RPMI7951 (cell line): ENCODE measurements around the gene KRTAP1-3. TPM values are rescaled to one million over a fixed set of nuclear protein-coding genes. Genes with fewer than 3 reads are reported as not detected.
"Not testable (repeated sequence)": the region's sequence is repeated elsewhere in the genome, so short reads cannot be mapped to it uniquely, and the experiment has no call there.

Experiments used
- DNase-seq: peaks from one replicate; pipeline ENCODE4 v3.0.0-alpha.2; 2012; ENCODE audit warnings: low read depth
- total RNA-seq: library from RNA; depleted of rRNA; stranded (reverse); fragments of >200 nt; shearing (Covaris generic); gene quantifications from 2 replicates; pipeline ENCODE4 v1.2.3, GENCODE V29; 2014; rRNA removed

The KRTAP1-3 gene
- total RNA-seq, 1 experiment from 2014 or later = not detected

- DNase-seq = no peak
These were observed 24.2 kb downstream of the KRTAP1-3 start for GRCh38 chr17:41010441-41010840.

- DNase-seq = no peak
These were observed 24.7 kb downstream of the KRTAP1-3 start for GRCh38 chr17:41009936-41010335.

- DNase-seq = no peak
These were observed 25.3 kb downstream of the KRTAP1-3 start for GRCh38 chr17:41009301-41009760.

GRCh38 chr17:41008811-41009210 lies 25.9 kb downstream of the KRTAP1-3 start, which contains the start of gene KRTAP3-1:
KRTAP3-1 (minus strand) TSS chr17:41009128; CDS start chr17:41009074, 54 bp downstream.
- DNase-seq = no peak

GRCh38 chr17:41004397-41004796 lies 30.3 kb downstream of the KRTAP1-3 start:
- DNase-seq = no peak

GRCh38 chr17:41003926-41004325 lies 30.7 kb downstream of the KRTAP1-3 start:
- no peak for DNase-seq

- DNase-seq = no peak
These were observed 31.9 kb downstream of the KRTAP1-3 start for GRCh38 chr17:41002814-41003213.

- DNase-seq = no peak
These were observed 32.9 kb downstream of the KRTAP1-3 start for GRCh38 chr17:41001795-41002194.

GRCh38 chr17:40999563-40999962 lies 35.1 kb downstream of the KRTAP1-3 start, which contains the start of gene KRTAP3-2:
KRTAP3-2 (minus strand) TSS chr17:40999906; CDS start chr17:40999853, 53 bp downstream.
- not testable (repeated sequence) for DNase-seq

- no peak for DNase-seq
These were observed 37.3 kb downstream of the KRTAP1-3 start for GRCh38 chr17:40997361-40997760.

GRCh38 chr17:40996829-40997228 lies 37.8 kb downstream of the KRTAP1-3 start:
- peak; percentile 49 for DNase-seq

GRCh38 chr17:40995116-40995515 lies 39.6 kb downstream of the KRTAP1-3 start:
- no peak for DNase-seq

GRCh38 chr17:40993839-40994238 lies 40.8 kb downstream of the KRTAP1-3 start, which contains the start of gene KRTAP3-3:
KRTAP3-3 (minus strand) TSS chr17:40994164; CDS start chr17:40994097, 67 bp downstream.
- no peak for DNase-seq

GRCh38 chr17:40993084-40993483 lies 41.6 kb downstream of the KRTAP1-3 start:
- DNase-seq = no peak

- DNase-seq = no peak
These were observed 42.0 kb downstream of the KRTAP1-3 start for GRCh38 chr17:40992666-40993065.

GRCh38 chr17:40986920-40987319 lies 47.8 kb downstream of the KRTAP1-3 start:
- peak; percentile 9 for DNase-seq

GRCh38 chr17:40984226-40984625 lies 50.4 kb downstream of the KRTAP1-3 start, which contains the start of gene KRT40:
KRT40 (minus strand) TSS chr17:40984326; CDS start chr17:40984273, 53 bp downstream.
- DNase-seq = no peak

Other genes with a start within 250 kb of the KRTAP1-3 start
- not detected in 2 replicates for gene KRT28, start 234.9 kb downstream of the KRTAP1-3 start, total RNA-seq
- 19.7 and 26.7 TPM in 2 replicates for gene KRT10, start 212.3 kb downstream of the KRTAP1-3 start, total RNA-seq
- not detected in 2 replicates for gene KRT12, start 167.7 kb downstream of the KRTAP1-3 start, total RNA-seq
- not detected in 2 replicates for gene KRT20, start 149.6 kb downstream of the KRTAP1-3 start, total RNA-seq
- 0.20 TPM in 1 of 2 replicates, not detected in the other for gene KRT23, start 97.2 kb downstream of the KRTAP1-3 start, total RNA-seq
- gene KRT39, start 67.9 kb downstream of the KRTAP1-3 start, total RNA-seq = 0.24 TPM in 1 of 2 replicates, not detected in the other
- gene KRT40, start 50.5 kb downstream of the KRTAP1-3 start, total RNA-seq = not detected in 2 replicates
- gene KRTAP3-3, start 40.7 kb downstream of the KRTAP1-3 start, total RNA-seq = not detected in 2 replicates
- gene KRTAP3-2, start 35.0 kb downstream of the KRTAP1-3 start, total RNA-seq = not detected in 2 replicates
- gene KRTAP3-1, start 25.7 kb downstream of the KRTAP1-3 start, total RNA-seq = not detected in 2 replicates
- gene KRTAP1-5, start 7.7 kb downstream of the KRTAP1-3 start, total RNA-seq = not detected in 2 replicates
- gene KRTAP1-4, start 4.7 kb downstream of the KRTAP1-3 start, total RNA-seq = not detected in 2 replicates
- not detected in 2 replicates for gene KRTAP1-1, start 6.6 kb upstream of the KRTAP1-3 start, total RNA-seq
- gene KRTAP2-1, start 12.4 kb upstream of the KRTAP1-3 start, total RNA-seq = 0.48 TPM in 1 of 2 replicates, not detected in the other
- not detected in 2 replicates for gene KRTAP2-2, start 20.4 kb upstream of the KRTAP1-3 start, total RNA-seq
- gene KRTAP2-3, start 25.2 kb upstream of the KRTAP1-3 start, total RNA-seq = not detected in 2 replicates
- gene KRTAP2-4, start 31.0 kb upstream of the KRTAP1-3 start, total RNA-seq = not detected in 2 replicates
- gene KRTAP4-7, start 49.3 kb upstream of the KRTAP1-3 start, total RNA-seq = not detected in 2 replicates
- gene KRTAP4-8, start 63.3 kb upstream of the KRTAP1-3 start, total RNA-seq = not detected in 2 replicates
- gene KRTAP4-16, start 67.3 kb upstream of the KRTAP1-3 start, total RNA-seq = not detected in 2 replicates
- not detected in 2 replicates for gene KRTAP4-9, start 70.5 kb upstream of the KRTAP1-3 start, total RNA-seq
- gene KRTAP4-11, start 83.5 kb upstream of the KRTAP1-3 start, total RNA-seq = not detected in 2 replicates
- not detected in 2 replicates for gene KRTAP4-12, start 89.3 kb upstream of the KRTAP1-3 start, total RNA-seq
- gene KRTAP4-6, start 105.7 kb upstream of the KRTAP1-3 start, total RNA-seq = not detected in 2 replicates
- not detected in 2 replicates for gene KRTAP4-5, start 115.0 kb upstream of the KRTAP1-3 start, total RNA-seq
- gene KRTAP4-4, start 125.9 kb upstream of the KRTAP1-3 start, total RNA-seq = not detected in 2 replicates
- gene KRTAP4-3, start 133.3 kb upstream of the KRTAP1-3 start, total RNA-seq = not detected in 2 replicates
- gene KRTAP4-2, start 143.3 kb upstream of the KRTAP1-3 start, total RNA-seq = not detected in 2 replicates
- not detected in 2 replicates for gene KRTAP4-1, start 150.0 kb upstream of the KRTAP1-3 start, total RNA-seq
- not detected in 2 replicates for gene KRTAP9-1, start 155.0 kb upstream of the KRTAP1-3 start, total RNA-seq
- gene KRTAP9-2, start 191.8 kb upstream of the KRTAP1-3 start, total RNA-seq = not detected in 2 replicates
- not detected in 2 replicates for gene KRTAP9-3, start 197.6 kb upstream of the KRTAP1-3 start, total RNA-seq
- not detected in 2 replicates for gene KRTAP9-8, start 203.1 kb upstream of the KRTAP1-3 start, total RNA-seq
- not detected in 2 replicates for gene KRTAP9-4, start 214.8 kb upstream of the KRTAP1-3 start, total RNA-seq
- gene KRTAP9-9, start 220.5 kb upstream of the KRTAP1-3 start, total RNA-seq = not detected in 2 replicates
- gene KRTAP9-6, start 230.5 kb upstream of the KRTAP1-3 start, total RNA-seq = not detected in 2 replicates
- not detected in 2 replicates for gene KRTAP9-7, start 240.8 kb upstream of the KRTAP1-3 start, total RNA-seq